Breast epithelium (tissue), 3 donors: ENCODE measurements around the gene CSNK1D.

Experiments used
- POLR2A ChIP-seq: fragments of 450-650 bp; IDR thresholded peaks from one replicate; pipeline ENCODE4 v1.6.1; 2016; ENCODE audit warnings: antibody characterized with exemption, mild to moderate bottlenecking, moderate library complexity
- POLR2AphosphoS5 ChIP-seq, 3 donors: sonication (generic); formaldehyde crosslinking; IDR thresholded peaks; one replicate each; pipeline ENCODE4 v1.6.1; 2017; ENCODE audit warnings: antibody characterized with exemption in 3 of 3
- TF ChIP-seq, protein P1 (sequence below), 3 donors: fragments of 450-650 bp; IDR thresholded peaks; one replicate each; pipeline ENCODE4 v1.5.1; 2016 to 2017; ENCODE audit warnings: antibody characterized with exemption in 3 of 3, mild to moderate bottlenecking in 3 of 3, moderate library complexity in 3 of 3

- TF ChIP-seq POLR2A (no peak), POLR2AphosphoS5 (IDR thresholded peaks at IDR 0.05) (no peak)
- TF ChIP-seq, protein P1, sequence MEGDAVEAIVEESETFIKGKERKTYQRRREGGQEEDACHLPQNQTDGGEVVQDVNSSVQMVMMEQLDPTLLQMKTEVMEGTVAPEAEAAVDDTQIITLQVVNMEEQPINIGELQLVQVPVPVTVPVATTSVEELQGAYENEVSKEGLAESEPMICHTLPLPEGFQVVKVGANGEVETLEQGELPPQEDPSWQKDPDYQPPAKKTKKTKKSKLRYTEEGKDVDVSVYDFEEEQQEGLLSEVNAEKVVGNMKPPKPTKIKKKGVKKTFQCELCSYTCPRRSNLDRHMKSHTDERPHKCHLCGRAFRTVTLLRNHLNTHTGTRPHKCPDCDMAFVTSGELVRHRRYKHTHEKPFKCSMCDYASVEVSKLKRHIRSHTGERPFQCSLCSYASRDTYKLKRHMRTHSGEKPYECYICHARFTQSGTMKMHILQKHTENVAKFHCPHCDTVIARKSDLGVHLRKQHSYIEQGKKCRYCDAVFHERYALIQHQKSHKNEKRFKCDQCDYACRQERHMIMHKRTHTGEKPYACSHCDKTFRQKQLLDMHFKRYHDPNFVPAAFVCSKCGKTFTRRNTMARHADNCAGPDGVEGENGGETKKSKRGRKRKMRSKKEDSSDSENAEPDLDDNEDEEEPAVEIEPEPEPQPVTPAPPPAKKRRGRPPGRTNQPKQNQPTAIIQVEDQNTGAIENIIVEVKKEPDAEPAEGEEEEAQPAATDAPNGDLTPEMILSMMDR (IDR thresholded peaks at IDR 0.05): no peak
Observed at GRCh38 chr17:82239401-82239925, 34.0 kb downstream of the CSNK1D start.
